OCI-LY1 (cell line): Measurements from ENCODE around the gene MVB12B.

Source experiments
- H2AFZ ChIP-seq: fragments of 200-600 bp; sonication (generic), shearing (Covaris generic); 2 replicates; pipeline ENCODE4 v1.6.0; 2014; ENCODE audit warnings: antibody characterized with exemption, mild to moderate bottlenecking, low read length
- H3F3A ChIP-seq: fragments of 200-600 bp; sonication (generic), shearing (Covaris generic); 2 replicates; pipeline ENCODE4 v1.6.0; 2014; ENCODE audit warnings: mild to moderate bottlenecking, antibody characterized with exemption, low read length, moderate library complexity; ENCODE audit not compliant: insufficient read depth
- H3K27ac ChIP-seq: fragments of 200-600 bp; sonication (generic); 2 replicates; pipeline ENCODE4 v1.5.1; 2014; ENCODE audit warnings: low read length, mixed run types, mild to moderate bottlenecking, low read depth; ENCODE audit not compliant: poor library complexity, severe bottlenecking
- H3K27me3 ChIP-seq: fragments of 200-600 bp; sonication (generic); 2 replicates; pipeline ENCODE4 v1.6.0; 2014; ENCODE audit warnings: antibody characterized with exemption, mild to moderate bottlenecking, low read length, moderate library complexity; ENCODE audit not compliant: insufficient read depth
- H3K36me3 ChIP-seq: fragments of 200-600 bp; sonication (generic); 2 replicates; pipeline ENCODE4 v1.6.1; 2014; ENCODE audit warnings: mild to moderate bottlenecking, antibody characterized with exemption, low read length, moderate library complexity, mixed read lengths; ENCODE audit not compliant: insufficient read depth
- H3K4me1 ChIP-seq: fragments of 200-600 bp; sonication (generic); 2 replicates; pipeline ENCODE4 v1.5.1; 2014; ENCODE audit warnings: mild to moderate bottlenecking, low read length, moderate library complexity; ENCODE audit not compliant: insufficient read depth, severe bottlenecking
- H3K4me2 ChIP-seq: fragments of 200-600 bp; sonication (generic), shearing (Covaris generic); 2 replicates; pipeline ENCODE4 v1.6.1; 2014; ENCODE audit warnings: low read length
- H3K4me3 ChIP-seq: fragments of 200-600 bp; sonication (generic); 2 replicates; pipeline ENCODE4 v1.5.1; 2014; ENCODE audit warnings: low read length, low read depth, mild to moderate bottlenecking, mixed read lengths; ENCODE audit not compliant: poor library complexity, severe bottlenecking
- H3K79me2 ChIP-seq: fragments of 200-600 bp; shearing (Covaris generic); 2 replicates; pipeline ENCODE4 v1.6.1; 2016; ENCODE audit warnings: mixed run types, low read length, mixed read lengths; ENCODE audit not compliant: insufficient read depth
- H3K9ac ChIP-seq: fragments of 200-600 bp; sonication (generic), shearing (Covaris generic); 2 replicates; pipeline ENCODE4 v1.6.1; 2014; ENCODE audit warnings: mild to moderate bottlenecking, low read length, mixed read lengths
- H3K9me2 ChIP-seq: fragments of 200-600 bp; sonication (generic), shearing (Covaris generic); 2 replicates; pipeline ENCODE4 v1.6.1; 2014; ENCODE audit warnings: low read depth, mild to moderate bottlenecking, low read length, mixed read lengths
- H3K9me3 ChIP-seq: fragments of 200-600 bp; shearing (Covaris generic); 2 replicates; pipeline ENCODE4 v1.6.1; 2014; ENCODE audit warnings: low read length, mixed read lengths
- H4K20me1 ChIP-seq: fragments of 200-600 bp; sonication (generic), shearing (Covaris generic); 2 replicates; pipeline ENCODE4 v1.6.0; 2016; ENCODE audit warnings: mild to moderate bottlenecking, low read length; ENCODE audit not compliant: insufficient read depth
- EZH2 ChIP-seq: fragments of 200-600 bp; sonication (generic), shearing (Covaris generic); IDR thresholded peaks from 2 replicates; pipeline ENCODE4 v1.8.0; 2017; ENCODE audit warnings: borderline replicate concordance, mixed run types, mild to moderate bottlenecking, antibody characterized with exemption, low read length, moderate library complexity, mixed read lengths
- TF ChIP-seq, protein P1 (sequence below): fragments of 200-600 bp; sonication (generic), shearing (Covaris generic); IDR thresholded peaks from 2 replicates; pipeline ENCODE4 v1.5.1; 2017; ENCODE audit warnings: mild to moderate bottlenecking, antibody characterized with exemption, low read length, moderate library complexity, mixed read lengths

Gene MVB12B

DNA sequence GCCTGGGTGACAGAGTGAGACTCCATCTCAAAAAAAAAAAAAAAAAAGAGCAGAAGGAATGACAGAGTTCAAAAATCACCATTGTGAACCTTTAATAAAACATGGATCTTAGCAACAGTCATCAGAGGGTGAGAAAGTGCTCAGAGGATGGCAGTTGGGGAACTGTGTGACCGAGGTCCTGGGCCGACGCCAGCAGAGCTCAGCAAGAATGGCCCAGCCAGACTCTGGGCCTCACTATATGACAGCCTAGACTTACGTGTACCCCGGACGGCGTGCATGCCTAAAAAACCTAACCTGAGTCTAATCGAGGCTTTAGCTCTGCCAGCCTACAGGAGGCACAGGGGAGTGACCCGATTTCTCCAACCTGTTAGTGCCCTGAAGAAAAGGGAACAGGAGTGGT lies 64.3 kb downstream of the MVB12B start:
- H3K9me2 ChIP-seq, result no peaks in the 10 kb centered on the region
- H3K27ac ChIP-seq, result no peak overlapping the region
- H2AFZ ChIP-seq, result no peak overlapping the region
- no peaks in the 10 kb centered on the region for H3F3A ChIP-seq
- H3K36me3 ChIP-seq, result no peaks in the 10 kb centered on the region
- H4K20me1 ChIP-seq, result no peaks in the 10 kb centered on the region
- TF ChIP-seq, protein P1, sequence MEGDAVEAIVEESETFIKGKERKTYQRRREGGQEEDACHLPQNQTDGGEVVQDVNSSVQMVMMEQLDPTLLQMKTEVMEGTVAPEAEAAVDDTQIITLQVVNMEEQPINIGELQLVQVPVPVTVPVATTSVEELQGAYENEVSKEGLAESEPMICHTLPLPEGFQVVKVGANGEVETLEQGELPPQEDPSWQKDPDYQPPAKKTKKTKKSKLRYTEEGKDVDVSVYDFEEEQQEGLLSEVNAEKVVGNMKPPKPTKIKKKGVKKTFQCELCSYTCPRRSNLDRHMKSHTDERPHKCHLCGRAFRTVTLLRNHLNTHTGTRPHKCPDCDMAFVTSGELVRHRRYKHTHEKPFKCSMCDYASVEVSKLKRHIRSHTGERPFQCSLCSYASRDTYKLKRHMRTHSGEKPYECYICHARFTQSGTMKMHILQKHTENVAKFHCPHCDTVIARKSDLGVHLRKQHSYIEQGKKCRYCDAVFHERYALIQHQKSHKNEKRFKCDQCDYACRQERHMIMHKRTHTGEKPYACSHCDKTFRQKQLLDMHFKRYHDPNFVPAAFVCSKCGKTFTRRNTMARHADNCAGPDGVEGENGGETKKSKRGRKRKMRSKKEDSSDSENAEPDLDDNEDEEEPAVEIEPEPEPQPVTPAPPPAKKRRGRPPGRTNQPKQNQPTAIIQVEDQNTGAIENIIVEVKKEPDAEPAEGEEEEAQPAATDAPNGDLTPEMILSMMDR, result no peak
- TF ChIP-seq EZH2, result no peak
- H3K9me3 ChIP-seq, result no peaks in the 10 kb centered on the region
- H3K4me2 ChIP-seq, result no peak overlapping the region
- no peak overlapping the region for H3K4me3 ChIP-seq
- H3K79me2 ChIP-seq, result no peaks in the 10 kb centered on the region
- no peaks in the 10 kb centered on the region for H3K27me3 ChIP-seq
- no peaks in the 10 kb centered on the region for H3K4me1 ChIP-seq
- H3K9ac ChIP-seq, result no peak overlapping the region

DNA sequence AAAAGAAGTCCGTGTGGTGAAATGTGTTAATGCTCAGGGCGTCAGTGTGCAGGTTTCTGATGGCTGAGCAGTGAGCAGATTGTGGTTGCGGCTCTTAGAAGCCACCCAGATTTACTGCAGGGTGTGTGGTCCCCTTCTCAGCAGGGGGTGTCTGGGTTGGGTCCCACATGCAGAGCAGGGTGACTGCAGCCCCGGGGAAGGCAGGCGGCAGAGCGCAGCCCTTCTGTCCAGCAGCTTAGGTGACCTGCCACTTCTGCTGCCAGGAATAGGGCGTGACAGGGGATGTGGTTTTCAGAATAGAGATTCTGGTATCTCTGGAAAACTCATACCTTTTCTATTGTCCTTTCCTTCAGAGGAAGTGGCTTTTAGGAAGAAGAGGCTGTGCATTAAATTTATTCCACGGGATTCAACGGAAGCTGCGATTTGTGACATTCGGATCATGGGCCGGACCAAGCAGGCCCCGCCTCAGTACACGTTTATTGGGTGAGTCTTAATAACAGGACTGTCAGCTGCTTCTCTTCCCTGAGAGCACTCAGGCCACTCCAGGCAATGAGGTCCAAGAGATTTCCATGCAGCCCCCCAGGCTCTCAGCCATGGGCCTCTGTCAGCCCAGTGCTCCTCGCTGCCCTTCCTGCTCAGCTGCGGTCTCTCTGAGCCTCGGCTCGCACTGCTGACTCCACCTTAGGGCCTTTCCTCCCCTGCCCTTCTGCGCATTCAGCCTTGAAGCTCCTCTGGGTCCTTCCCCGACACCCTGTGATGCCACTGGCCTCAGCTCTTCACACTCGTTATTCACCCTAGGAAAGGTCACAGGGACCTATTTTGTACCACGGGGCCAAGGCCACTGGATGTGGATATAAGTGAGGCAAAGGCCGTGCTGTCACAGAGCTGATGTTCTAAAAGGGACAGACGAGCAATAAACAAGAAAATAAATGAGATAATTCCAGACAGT lies 65.4 kb downstream of the MVB12B start:
- no peak overlapping the region for H3K4me2 ChIP-seq
- H3K4me3 ChIP-seq, result no peak overlapping the region
- no peaks in the 10 kb centered on the region for H3K27me3 ChIP-seq
- no peak overlapping the region for H3K27ac ChIP-seq
- no peak overlapping the region for H2AFZ ChIP-seq
- no peaks in the 10 kb centered on the region for H3K9me2 ChIP-seq
- no peaks in the 10 kb centered on the region for H3K9me3 ChIP-seq
- no peak for TF ChIP-seq EZH2
- TF ChIP-seq, protein P1, result no peak
- no peaks in the 10 kb centered on the region for H4K20me1 ChIP-seq
- no peaks in the 10 kb centered on the region for H3K79me2 ChIP-seq
- H3F3A ChIP-seq, result no peaks in the 10 kb centered on the region
- H3K4me1 ChIP-seq, result no peaks in the 10 kb centered on the region
- H3K36me3 ChIP-seq, result no peaks in the 10 kb centered on the region
- no peak overlapping the region for H3K9ac ChIP-seq

DNA sequence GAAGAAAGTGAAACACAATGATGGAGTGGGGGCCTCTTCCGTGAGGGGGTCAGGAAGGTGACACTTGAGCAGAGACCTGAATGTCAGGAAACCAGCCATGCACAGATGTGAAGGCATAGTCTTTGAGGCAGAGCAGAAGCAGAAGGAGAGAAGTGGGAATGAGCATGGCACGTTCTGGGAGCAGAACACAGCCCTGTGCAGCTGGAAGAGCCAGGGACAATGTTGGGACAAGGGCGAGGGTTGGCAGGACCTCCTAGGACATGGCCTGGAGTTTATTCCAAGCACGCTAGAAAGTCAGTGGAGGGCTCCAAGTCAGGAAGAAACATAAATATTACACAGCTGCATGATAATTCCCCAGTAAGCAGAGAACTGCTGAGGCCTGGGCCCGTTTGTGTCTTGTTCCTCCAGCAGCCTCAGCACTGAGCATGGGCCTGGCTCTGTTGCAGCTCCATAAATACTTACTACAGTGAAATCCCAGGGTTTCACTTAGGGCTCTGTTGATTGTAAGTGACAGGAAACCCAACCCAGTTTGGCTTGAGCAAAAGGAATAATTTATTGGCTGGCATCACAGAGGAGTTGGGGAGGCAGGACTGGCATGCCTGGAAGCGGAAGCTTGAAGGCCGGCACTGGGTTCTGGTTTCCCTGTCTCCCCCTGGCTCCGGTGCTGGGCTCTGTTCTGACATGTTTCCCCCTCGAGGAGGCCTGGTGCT lies 66.2 kb downstream of the MVB12B start:
- Histone ChIP-seq H3K27me3 (no peaks in the 10 kb centered on the region), H3K9me3 (no peaks in the 10 kb centered on the region), H3F3A (no peaks in the 10 kb centered on the region), H3K27ac (no peak overlapping the region), H3K79me2 (no peaks in the 10 kb centered on the region), H3K36me3 (no peaks in the 10 kb centered on the region), H4K20me1 (no peaks in the 10 kb centered on the region), H3K9ac (no peak overlapping the region), H3K4me2 (no peak overlapping the region), H3K9me2 (no peaks in the 10 kb centered on the region), H3K4me3 (no peak overlapping the region), H2AFZ (no peak overlapping the region), H3K4me1 (no peaks in the 10 kb centered on the region)
- TF ChIP-seq EZH2, result no peak
- TF ChIP-seq, protein P1, result no peak
